NCI-H2196 (cell line): ENCODE data around the gene MGAM2.
"Not testable (repeated sequence)": the region's sequence is repeated elsewhere in the genome, so short reads cannot be mapped to it uniquely, and the experiment has no call there.

Source experiments
- DNase-seq: peaks from one replicate; lab custom pipeline; 2025; ENCODE audit not compliant: unreplicated experiment; lab: John Stamatoyannopoulos, UW

MGAM2 gene

DNA sequence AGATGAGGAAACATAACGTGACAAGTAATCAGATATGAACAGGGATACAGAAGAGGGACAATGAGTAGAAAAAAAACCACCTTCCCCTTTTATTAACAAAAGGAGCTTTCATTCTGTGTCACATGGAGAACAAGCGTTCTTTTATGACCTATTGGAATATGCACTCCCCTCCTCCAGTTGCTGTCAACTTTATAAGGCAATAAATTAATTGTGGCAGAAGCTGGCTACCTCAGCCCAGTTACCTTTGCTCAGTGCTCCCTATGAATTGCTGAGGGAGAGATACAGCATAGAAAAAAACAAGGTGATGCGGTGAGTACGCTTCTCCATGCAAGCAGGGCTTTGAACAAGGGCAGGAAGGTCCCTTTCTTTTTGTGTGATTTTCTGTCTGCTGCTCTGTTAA, at the start of gene MGAM2:
TSS of gene MGAM2 (plus strand) at position 220 of the 400 bp plus-strand sequence. CDS start 5,156 bp downstream, outside the sequence.
- no peak for DNase-seq

DNA sequence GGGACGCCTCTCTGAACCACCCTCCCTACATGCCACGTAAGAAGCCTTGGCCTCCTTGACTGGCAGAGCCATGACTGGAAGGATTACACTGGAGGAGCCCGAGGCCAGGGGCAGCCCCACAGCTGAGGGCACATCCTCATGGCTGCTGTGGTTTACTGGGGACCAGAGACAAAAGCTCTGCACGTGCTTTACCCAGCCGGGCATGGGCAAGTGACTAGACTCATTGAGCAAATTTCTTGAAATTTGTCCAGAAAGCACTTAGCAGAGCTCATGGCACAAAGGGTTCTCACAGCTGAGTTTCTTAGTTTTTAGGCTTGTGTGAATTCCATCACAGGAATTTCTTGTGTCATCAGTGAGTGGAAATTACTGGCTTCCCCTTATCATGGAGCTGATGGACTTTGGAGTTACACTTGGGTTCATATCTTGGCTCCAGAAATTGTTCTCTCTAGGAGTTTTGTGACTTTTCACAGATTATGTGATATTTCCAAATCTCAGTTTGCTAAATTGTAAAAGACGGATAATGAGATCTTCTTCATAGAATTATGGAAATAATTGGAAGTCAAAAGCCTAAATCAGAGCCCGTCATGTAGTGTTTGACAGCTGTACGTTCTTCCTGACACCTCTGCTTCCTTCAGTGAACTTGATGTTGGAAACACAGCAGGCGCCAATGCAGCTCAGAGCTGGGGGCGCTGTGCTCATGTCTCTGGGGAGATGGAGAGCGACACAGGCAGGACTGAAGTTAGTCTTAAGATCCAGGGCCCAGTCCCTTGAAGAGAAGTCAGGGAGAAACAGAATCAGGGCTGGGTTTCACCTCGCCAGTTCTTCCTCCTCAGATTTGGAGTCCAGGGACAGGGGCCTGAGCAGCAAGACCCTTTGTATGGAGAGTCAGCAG, 47.7 kb upstream of the MGAM2 start:
- DNase-seq = no peak

DNA sequence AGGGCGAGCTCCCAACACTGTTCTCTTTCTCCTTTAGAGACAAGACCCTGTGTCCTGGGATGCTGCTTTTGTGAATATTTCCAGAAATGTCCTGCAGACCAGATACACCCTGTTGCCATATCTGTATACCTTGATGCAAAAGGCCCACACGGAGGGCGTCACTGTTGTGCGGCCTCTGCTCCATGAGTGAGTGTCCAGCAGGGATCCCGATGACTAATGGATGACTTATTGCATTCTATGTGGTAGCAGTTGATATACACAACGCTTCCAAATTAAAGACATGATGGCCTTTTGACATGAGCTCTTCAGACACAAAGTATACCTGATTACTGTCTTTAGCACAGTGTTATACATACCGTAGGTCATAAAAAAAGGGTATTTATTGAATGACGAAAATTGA, 45.0 kb upstream of the MGAM2 start:
- DNase-seq = no peak

DNA sequence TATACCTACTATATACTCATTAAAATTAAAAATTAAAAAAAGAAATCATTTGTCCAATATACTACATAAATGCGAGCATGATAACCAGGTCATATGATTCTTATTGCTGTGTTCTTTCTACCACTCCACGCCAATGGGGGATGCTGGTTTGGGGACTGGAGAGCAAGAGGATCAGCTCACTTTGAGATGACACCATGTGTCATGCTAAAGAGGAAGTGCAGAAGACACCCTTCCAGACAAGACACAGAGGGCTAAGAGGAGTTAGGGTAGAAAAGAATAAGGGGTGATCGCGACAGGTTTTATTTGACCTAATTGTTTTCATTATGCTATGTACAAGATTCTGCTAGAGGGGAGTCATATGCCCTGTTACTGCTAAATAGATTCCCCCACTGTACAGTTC, 33.8 kb upstream of the MGAM2 start:
- DNase-seq = no peak

DNA sequence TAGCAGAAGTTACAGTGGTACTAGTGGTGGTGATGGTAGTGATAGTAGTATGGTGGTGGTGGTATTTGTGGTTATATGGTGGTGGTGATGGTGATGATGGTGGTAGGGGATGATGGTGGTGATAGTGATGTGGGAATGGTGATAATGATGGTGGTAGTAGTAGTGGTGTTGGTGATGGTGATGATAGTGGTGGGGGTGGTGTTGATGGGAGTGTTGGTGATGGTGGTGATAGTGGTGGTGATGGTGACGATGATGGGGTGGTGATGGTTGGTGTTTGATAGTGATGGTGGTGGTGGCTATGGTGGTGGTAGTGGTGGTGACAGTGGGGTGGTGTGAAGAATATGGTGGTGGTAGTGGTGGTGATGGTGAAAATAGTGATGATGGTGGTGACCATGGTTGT, 27.9 kb upstream of the MGAM2 start:
- DNase-seq = no peak

DNA sequence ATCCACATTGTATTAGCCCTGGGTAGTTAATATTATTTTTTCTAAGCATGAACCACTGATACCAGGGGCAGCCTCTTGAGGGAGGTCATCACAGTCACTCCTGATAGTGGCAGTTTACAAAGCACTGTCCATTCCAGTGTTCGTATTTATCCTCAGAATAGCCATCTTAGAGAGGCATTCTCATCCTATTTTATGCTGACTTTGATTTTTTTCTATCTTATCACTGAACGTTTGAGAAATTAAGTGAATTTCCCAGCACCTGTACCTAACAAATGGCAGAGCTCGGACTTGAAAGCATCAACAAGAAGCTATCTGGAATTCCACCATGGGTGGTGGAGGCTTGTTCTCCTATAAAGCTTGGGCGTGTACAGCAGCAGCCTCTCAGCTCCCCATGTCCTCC, 26.1 kb upstream of the MGAM2 start:
- DNase-seq = no peak

DNA sequence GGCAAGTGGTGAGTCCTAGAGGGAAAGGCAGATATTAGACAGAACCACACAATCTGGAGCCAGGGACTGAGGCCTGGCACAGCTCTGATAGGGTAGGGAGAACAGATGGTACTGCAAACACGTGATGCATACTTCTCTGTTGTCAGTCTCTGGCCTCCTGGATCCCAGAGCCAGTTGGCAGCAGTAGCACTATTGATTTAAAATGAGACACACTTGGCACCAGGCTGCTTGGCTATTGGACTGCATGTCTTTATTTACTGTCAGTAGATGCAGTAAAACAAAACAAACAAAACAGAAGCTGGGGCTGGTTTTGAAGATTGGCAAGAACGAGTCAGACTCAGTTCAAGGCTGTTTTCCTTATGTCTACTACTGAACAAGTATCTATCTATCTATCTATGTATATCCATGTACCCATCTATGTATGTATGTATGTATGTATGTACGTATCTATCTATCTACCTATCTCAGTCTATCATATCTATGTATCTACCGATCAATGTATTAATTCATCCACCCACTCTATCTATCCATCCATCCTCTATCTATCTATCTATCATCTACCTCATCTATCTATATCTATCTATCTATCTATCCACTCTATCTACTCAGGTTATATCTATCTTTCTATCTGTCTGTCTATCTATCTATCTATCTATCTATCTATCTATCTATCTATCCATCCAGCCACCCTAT, 23.4 kb upstream of the MGAM2 start:
- no peak for DNase-seq

DNA sequence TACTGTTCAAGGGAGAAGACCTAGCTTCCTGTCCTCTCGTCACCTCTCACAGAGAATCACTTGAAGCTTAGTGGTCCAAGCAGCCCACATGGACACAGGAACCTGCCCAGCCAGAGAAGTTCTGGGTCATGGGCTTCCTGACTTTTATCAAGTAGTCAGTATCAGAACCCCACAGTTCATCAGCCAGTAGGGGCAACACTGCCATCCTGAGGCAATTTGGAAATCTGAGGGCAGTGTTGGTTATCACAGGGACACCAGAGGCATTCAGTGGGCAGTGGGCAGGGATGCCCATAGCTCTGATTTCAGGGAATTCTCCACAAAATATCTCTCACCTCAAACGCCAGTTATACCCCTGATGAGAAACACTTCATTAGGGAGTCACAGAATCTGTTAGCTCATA, 22.5 kb upstream of the MGAM2 start:
- DNase-seq = no peak

DNA sequence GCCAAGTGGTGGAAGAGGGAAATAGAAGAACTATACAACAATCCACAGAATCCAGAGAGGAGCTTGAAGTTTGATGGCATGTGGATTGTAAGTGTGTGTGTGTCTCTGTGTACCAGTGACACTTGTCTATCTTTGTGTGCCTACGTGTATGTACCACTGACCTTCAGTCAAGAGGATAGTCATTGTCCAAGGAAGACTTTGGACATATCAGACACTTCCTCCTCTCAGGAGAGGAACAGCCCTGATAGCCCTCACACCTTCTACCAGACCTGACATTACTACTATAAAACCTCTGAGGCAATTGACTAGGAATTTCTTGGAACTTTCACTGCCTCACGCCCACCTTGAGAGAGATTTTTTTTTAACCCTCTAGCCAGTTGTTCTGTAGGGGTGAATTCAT, 19.6 kb upstream of the MGAM2 start:
- no peak for DNase-seq

DNA sequence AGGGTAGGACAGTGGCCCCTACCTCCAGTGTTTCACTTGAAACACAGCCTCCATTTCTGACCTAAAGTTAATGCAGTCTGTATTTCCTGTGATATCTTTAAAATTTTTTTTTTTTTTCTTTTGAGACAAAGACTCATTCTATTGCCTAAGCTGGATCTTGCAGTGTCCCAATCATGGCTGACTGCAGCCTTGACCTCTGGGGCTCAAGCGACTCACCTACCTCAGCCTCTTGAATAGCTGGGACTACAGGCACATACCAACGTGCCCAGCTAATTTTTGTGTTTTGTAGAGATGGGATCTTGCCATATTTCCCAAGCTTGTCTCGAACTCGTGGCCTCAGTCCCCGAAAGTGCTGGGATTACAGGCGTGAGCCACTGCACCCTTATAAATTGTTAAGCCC, 16.7 kb upstream of the MGAM2 start:
- no peak for DNase-seq

DNA sequence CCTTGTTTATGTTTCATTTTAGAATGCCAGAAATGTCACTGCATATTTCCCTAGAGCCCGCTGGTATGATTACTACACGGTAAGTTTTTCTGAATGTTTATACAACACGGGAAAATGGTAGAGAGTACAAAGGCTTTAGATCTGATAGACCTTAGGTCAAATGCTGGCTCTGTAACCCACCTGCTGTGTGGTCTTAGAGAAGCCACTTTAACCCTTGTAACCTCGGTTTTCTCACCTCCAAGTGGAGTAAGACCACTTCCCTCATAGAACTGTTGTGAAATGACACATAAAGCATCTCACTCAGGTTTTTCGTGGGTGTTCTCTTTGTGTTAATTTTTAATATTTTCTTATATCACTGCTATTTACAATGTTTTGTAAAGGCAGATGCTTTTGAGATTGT, 13.9 kb upstream of the MGAM2 start:
- DNase-seq = no peak

DNA sequence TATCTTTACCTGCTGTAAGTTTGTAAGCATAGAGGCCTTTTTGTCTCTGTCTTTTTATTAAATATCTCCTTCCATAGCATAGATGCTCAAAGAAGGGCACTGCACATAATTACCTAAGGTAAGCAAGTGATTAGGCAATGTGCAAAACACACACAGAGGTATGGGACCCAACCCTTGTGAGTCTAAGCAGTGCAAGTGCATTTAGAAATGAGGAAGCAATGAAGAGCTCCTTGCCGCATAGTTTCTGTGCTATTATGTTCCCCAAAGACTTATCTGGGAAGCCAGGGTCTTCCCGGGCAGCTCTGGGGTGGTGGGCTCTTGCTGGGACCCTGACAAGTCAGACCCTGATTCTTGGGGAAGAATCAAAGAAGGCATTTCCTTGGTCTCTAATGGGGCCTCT, 13.5 kb upstream of the MGAM2 start:
- no peak for DNase-seq

DNA sequence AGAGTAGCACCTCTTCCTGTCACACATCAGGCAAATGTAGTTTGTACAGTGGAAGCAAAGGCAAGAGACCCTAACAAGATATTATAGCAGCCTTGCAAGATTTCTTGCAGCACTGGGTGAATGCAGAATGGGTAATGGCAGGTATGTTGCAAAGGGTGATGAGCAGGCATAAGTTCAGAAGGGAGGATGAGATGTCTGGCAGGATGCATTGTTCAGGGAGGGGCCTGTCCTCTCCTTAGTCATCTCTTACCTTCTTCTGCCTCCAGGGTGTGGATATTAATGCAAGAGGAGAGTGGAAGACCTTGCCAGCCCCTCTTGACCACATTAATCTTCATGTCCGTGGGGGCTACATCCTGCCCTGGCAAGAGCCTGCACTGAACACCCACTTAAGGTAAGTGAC, 12.2 kb upstream of the MGAM2 start:
- DNase-seq = not testable (repeated sequence)

DNA sequence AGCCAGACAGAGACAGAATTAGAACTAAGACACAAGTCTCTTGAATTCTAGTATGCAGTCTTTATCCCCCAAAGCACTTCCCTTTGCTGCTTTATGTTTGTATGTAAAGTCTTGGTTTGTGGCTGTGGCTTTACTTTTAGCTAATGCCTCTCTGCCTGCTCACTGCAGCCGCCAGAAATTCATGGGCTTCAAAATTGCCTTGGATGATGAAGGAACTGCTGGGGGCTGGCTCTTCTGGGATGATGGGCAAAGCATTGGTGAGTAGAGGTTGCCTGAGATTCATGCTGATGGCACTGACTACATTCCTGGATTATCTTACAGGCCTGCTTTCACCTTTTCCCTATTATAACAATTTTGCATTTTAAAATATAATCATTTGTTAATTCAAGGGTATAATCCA, 10.9 kb upstream of the MGAM2 start:
- no peak for DNase-seq

DNA sequence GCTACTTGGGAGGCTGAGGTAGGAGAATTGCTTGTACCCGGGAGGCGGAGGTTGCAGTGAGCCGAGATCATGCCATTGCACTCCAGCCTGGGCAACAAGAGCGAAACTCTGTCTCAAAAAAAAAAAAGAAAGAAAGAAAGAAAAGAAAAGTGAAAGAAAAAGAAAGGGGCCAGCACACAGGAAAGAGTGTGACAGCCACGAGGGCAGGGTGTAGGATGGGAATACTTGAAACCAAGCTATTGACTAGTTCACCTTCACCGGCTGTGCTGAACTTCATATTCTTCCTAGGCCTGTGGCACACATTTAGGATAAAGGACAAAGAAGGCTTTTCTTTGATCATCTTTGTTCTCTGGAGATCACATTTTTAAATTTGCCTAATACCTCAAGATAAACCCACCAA, 9.7 kb upstream of the MGAM2 start:
- not testable (repeated sequence) for DNase-seq

DNA sequence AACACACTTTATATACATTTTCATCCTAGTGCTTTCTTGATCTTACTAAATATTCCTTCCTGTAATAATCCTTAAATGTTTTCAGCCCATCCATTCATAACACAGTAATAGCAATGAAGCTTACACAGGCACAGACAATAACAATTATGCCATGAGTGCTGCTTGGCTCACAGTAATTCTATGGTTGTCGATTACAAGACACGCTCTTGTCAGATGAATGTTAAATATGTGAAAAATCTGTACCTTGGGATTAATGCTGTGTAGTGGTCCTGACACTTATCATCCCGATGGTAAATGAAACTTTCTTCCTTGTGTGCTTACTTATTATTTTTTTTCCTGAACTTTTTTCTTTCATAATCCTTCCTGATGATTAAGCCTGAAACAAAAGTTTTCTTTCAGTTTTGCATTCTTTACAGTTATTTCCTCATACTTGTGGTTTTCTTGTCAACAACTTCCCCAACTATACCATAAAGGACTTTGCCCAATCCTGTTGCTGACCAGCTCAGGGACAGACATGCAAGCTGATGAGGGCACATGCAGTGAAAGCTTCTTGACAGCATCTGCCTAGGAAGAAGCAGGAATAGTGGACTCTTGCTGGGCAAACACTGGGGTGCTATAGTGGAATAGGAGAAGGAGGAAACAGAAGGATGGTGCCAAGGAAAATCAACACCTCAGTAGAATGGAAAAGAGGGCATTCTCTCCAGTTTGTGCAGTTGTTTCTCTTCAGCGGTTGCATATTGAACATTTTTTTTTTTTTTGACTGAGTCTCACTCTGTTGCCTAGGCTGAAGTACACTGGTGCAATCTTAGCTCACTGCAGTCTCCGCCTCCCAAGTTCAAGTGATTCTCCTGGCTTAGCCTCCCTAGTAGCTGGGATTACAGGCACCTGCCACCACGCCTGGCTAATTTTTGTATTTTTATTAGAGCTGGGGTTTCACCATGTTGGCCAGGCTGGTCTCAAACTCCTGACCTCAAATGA, 6.7 kb upstream of the MGAM2 start:
- no peak for DNase-seq

DNA sequence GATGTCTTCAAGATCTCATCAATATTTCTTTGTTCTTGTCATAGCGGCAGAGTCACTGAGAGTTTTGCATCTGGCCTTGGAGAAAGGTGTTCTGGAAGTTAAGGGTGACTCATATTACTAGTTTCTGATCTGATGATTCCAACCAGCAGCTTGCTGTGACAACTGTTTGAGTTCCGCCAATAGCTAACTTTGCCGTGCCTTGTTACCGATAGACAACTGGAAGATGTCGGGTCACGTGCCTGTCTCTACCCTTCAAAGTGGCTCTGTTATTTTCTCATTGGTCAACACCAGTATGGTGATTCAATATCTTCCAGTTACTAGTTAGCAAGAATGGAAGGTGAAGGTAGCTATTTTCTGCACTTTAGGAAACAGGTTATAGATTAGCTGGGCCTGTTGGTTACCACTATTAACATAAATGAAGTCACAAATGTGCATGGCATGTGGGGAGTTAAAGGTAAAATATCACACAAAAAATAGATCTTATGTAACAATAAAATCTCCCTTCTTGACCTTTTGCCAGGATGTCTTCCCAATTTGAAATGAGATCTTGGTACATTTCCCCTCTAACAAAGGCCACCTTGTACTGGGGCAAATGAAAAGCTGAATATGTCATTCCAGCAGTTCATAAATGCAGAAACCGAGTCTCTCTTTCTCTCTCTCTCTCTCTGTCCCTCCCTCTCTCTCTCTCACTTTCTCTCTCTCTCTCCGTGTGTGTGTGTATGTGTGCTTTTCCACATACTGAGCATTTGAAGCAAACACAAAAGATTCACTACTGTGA, 2.6 kb upstream of the MGAM2 start:
- DNase-seq = no peak

DNA sequence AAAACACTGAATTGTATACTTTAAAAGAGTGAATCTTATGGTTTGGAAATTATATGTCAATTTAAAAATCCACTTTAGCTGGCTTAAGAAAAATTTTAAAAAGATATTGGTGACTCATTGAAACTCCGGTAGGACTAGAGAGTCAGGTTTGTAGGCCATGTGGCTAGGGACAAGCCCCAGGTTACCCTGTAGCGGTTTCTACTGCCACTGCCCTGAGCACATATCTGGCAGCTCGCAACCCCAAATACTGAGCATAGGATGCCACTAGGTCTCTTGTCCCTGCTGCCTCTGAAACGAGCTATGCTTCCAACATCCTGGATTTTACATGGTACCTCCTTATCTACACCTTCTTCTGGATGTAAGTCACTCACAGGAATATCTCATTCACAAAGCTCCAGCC, 1.4 kb upstream of the MGAM2 start:
- no peak for DNase-seq

DNA sequence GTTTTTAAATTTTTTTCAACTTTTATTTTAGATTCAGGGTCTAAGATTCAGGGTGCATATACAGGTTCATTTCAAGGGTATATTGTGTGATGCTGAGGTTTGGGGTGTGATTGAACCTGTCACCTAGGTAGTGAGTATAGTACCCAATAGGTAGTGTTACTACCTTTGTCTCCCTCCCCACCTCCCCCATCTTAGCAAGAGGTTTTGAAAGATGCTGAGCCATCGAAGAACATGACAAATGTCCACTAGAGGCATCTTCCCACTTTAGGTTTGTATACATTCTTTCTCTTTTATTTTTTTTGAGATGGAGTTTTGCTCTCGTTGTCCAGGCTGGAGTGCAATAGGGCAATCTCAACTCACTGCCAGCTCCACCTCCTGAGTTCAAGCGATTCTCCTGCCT, 880 bp upstream of the MGAM2 start:
- DNase-seq = no peak

DNA sequence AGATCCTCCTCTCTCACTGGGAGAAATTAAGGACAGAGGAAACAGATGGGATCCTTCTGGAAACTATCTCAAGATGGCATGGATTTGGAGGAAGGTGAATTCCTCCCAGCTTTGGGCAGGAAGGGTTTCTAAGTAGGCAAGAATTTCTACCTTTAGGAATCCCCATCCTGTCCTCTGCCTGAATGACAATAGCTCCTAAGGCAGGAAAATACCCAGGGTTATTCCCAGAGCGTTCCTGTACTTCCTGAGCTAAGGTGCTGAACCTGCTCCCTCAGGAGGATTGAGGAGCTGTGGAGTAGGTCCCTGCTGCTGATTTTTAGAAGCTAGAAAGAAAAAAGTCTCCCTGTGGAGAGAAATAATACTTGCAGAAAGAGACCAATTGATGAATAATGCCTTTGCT, 568 bp downstream of the MGAM2 start:
- DNase-seq = no peak

DNA sequence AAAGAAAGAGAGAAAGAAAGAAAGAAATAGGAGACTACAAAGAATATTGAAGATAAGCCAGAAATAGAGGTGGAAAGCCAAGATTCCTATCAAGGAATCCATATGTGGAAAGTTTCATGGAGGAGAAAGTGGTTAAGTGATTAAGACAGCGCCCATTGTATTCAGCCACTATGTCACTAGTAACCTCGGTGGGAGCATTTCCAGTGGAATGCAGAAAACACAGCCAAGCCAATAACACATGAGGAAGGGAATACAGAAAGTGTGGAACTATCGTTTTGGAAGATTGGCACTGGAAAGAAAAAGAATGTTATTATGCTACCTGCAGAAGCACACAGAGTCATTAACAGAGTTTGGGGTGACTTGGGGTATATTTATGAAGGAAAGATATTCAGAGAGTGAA, 2.7 kb downstream of the MGAM2 start:
- no peak for DNase-seq
